MM.1S (cell line): Measurements from ENCODE around the gene LRRK1.

Experiments
- DNase-seq: peaks from one replicate; pipeline ENCODE4 v3.0.0-alpha.2; 2015
- H2AFZ ChIP-seq: fragments of 300-600 bp; sonication (generic); 2 replicates; pipeline ENCODE4 v1.6.0; 2016; ENCODE audit warnings: antibody characterized with exemption, low read length
- H3F3A ChIP-seq: fragments of 300-600 bp; sonication (generic); 2 replicates; pipeline ENCODE4 v1.6.1; 2016; ENCODE audit warnings: mild to moderate bottlenecking, antibody characterized with exemption, low read length, moderate library complexity, mixed read lengths; ENCODE audit not compliant: insufficient read depth
- H3K27ac ChIP-seq: fragments of 300-600 bp; sonication (generic); 2 replicates; pipeline ENCODE4 v1.5.1; 2016; ENCODE audit warnings: mild to moderate bottlenecking, low read length
- H3K27me3 ChIP-seq: fragments of 300-600 bp; sonication (generic); replicated peaks from 2 replicates; pipeline ENCODE4 v1.6.0; 2016; ENCODE audit warnings: low read length; ENCODE audit not compliant: insufficient read depth
- H3K36me3 ChIP-seq: fragments of 300-600 bp; sonication (generic); replicated peaks from 2 replicates; pipeline ENCODE4 v1.6.1; 2016; ENCODE audit warnings: mild to moderate bottlenecking, low read length, mixed read lengths; ENCODE audit not compliant: insufficient read depth
- H3K4me1 ChIP-seq: fragments of 300-600 bp; sonication (generic); 2 replicates; pipeline ENCODE4 v1.6.1; 2016; ENCODE audit warnings: low read length, mixed read lengths
- H3K4me2 ChIP-seq: fragments of 300-600 bp; sonication (generic); 2 replicates; pipeline ENCODE4 v1.6.0; 2016; ENCODE audit warnings: low read depth, low read length
- H3K4me3 ChIP-seq: fragments of 300-600 bp; sonication (generic); 2 replicates; pipeline ENCODE4 v1.5.1; 2016; ENCODE audit warnings: low read length, mixed read lengths
- H3K79me2 ChIP-seq: fragments of 300-600 bp; sonication (generic); 2 replicates; pipeline ENCODE4 v1.6.1; 2016; ENCODE audit warnings: mixed run types, low read length, mixed read lengths
- H3K9ac ChIP-seq: fragments of 300-600 bp; sonication (generic); 2 replicates; pipeline ENCODE4 v1.6.1; 2016; ENCODE audit warnings: low read length, mixed read lengths
- H3K9me2 ChIP-seq: fragments of 300-600 bp; sonication (generic); replicated peaks from 2 replicates; pipeline ENCODE4 v1.6.1; 2016; ENCODE audit warnings: mild to moderate bottlenecking, low read length, mixed read lengths; ENCODE audit not compliant: insufficient read depth
- H3K9me3 ChIP-seq: fragments of 300-600 bp; sonication (generic); replicated peaks from 2 replicates; pipeline ENCODE4 v1.6.1; 2016; ENCODE audit warnings: mild to moderate bottlenecking, low read length, mixed read lengths; ENCODE audit not compliant: insufficient read depth
- H4K20me1 ChIP-seq: fragments of 300-600 bp; sonication (generic); 2 replicates; pipeline ENCODE4 v1.6.1; 2016; ENCODE audit warnings: mild to moderate bottlenecking, low read length, moderate library complexity, mixed read lengths; ENCODE audit not compliant: insufficient read depth
- EZH2 ChIP-seq: fragments of 300-600 bp; sonication (generic); optimal IDR thresholded peaks from 2 replicates; pipeline ENCODE3; 2017; ENCODE audit warnings: low read depth, mild to moderate bottlenecking, antibody characterized with exemption, low read length, mixed read lengths
- EZH2phosphoT487 ChIP-seq: fragments of 300-600 bp; sonication (generic); IDR thresholded peaks from 2 replicates; pipeline ENCODE4 v1.6.1; 2018; ENCODE audit warnings: antibody characterized with exemption, low read length
- TF ChIP-seq, protein P1 (sequence below): fragments of 300-600 bp; sonication (generic); IDR thresholded peaks from 2 replicates; pipeline ENCODE4 v1.5.1; 2016; ENCODE audit warnings: antibody characterized with exemption, low read length, mixed read lengths

Gene LRRK1

DNA sequence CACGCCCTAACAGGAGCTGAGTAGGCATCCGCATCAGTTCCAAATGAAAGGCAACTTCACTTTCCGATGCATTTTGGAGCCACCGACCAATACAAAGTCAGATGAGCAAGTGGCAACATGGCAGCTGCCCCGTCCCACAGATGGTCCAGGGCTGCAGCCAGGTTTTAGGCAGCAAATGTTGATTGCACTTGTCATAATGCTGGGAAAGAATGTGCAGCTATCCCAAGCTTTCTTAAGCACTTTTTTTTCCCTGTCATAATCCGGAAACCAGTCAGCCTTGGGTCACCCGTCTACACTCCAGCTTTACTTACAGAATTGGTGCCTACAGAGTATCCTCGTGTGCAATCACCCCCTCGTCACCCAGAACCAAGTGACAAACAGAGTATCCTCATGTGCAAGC lies 185.0 kb downstream of the LRRK1 start:
- Histone ChIP-seq H3K4me3 (no peak overlapping the region), H4K20me1 (no peaks in the 10 kb centered on the region), H3F3A (no peaks in the 10 kb centered on the region), H2AFZ (no peak overlapping the region), H3K27ac (no peak overlapping the region), H3K4me2 (no peak overlapping the region), H3K4me1 (no peaks in the 10 kb centered on the region), H3K9ac (no peak overlapping the region), H3K27me3 (no peaks in the 10 kb centered on the region), H3K79me2 (no peaks in the 10 kb centered on the region), H3K9me2 (no peaks in the 10 kb centered on the region), H3K9me3 (no peaks in the 10 kb centered on the region), H3K36me3 (no peaks in the 10 kb centered on the region)
- TF ChIP-seq, protein P1, sequence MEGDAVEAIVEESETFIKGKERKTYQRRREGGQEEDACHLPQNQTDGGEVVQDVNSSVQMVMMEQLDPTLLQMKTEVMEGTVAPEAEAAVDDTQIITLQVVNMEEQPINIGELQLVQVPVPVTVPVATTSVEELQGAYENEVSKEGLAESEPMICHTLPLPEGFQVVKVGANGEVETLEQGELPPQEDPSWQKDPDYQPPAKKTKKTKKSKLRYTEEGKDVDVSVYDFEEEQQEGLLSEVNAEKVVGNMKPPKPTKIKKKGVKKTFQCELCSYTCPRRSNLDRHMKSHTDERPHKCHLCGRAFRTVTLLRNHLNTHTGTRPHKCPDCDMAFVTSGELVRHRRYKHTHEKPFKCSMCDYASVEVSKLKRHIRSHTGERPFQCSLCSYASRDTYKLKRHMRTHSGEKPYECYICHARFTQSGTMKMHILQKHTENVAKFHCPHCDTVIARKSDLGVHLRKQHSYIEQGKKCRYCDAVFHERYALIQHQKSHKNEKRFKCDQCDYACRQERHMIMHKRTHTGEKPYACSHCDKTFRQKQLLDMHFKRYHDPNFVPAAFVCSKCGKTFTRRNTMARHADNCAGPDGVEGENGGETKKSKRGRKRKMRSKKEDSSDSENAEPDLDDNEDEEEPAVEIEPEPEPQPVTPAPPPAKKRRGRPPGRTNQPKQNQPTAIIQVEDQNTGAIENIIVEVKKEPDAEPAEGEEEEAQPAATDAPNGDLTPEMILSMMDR: no peak
- no peak for TF ChIP-seq EZH2
- TF ChIP-seq EZH2phosphoT487: no peak
- DNase-seq: no peak

DNA sequence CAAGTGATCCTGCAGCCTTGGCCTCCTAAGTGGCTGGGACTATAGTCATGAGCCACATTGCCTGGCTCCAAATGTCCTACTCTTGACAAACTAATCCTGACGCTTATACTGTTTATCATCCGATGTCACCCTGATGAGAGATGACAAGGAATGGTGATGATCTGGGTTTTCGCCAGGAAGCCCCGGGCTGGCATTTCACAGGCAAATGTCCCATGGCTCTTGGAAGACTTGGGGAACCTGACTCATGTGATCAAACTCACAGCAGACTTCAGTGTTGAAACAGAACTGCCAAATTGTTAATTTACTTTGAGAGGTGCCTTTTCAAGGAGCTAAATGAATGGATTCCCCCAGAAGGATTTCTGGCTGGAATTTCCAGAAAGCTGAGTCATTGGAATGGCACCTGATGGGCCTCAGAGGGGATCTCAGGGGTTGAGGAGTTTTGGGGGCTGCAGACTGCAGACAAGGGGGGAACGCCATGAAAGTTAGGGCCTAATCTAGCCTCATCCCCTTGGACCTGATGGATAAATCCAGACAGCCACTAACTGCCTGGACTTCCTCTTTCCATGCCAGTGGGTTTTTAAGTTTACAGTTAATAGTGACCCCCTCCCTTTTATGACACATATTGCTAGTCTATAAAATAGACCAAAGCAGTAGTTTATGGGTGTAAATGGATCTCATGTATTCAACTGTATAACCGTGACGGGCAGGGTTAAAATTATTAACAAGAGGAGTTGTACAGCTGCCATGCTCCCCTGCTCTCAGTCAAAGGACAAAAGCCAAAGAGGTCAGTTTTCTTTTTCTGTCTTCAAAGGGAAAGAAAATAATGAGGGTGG lies 186.1 kb downstream of the LRRK1 start:
- Histone ChIP-seq H2AFZ (no peak overlapping the region), H3K4me2 (no peak overlapping the region), H3K9ac (no peak overlapping the region), H3K27ac (no peak overlapping the region), H3K4me1 (no peaks in the 10 kb centered on the region), H4K20me1 (no peaks in the 10 kb centered on the region), H3K4me3 (no peak overlapping the region), H3F3A (no peaks in the 10 kb centered on the region), H3K79me2 (no peaks in the 10 kb centered on the region), H3K27me3 (no peaks in the 10 kb centered on the region), H3K9me2 (no peaks in the 10 kb centered on the region), H3K9me3 (no peaks in the 10 kb centered on the region), H3K36me3 (no peaks in the 10 kb centered on the region)
- no peak for DNase-seq
- TF ChIP-seq, protein P1: no peak
- TF ChIP-seq EZH2phosphoT487 (no peak), EZH2 (no peak)

DNA sequence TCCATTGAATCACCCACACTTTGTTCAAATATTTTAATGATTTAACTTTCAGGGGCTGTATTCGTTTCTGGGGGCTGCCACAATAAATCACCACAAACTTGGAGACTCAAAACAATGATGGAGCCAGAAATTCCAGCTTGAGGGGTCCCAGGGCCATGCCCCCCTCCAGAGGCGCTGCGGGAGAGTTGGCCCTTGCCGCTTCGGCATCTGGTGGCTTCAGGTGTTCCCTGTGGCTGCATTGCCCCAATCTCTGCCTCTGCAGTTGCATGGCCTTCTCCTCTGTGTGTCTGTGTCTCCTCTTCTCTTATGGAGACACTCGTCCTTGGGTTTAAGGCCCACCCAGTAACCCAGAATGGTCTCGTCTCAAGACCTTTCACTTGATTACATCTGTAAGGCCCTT lies 187.9 kb downstream of the LRRK1 start:
- Histone ChIP-seq H3K27ac (no peak overlapping the region), H3F3A (no peaks in the 10 kb centered on the region), H3K4me1 (no peaks in the 10 kb centered on the region), H3K79me2 (no peaks in the 10 kb centered on the region), H3K4me2 (no peak overlapping the region), H4K20me1 (no peaks in the 10 kb centered on the region), H3K9ac (no peak overlapping the region), H3K4me3 (no peak overlapping the region), H3K9me2 (no peaks in the 10 kb centered on the region), H3K27me3 (no peaks in the 10 kb centered on the region), H2AFZ (no peak overlapping the region), H3K9me3 (no peaks in the 10 kb centered on the region), H3K36me3 (no peaks in the 10 kb centered on the region)
- no peak for DNase-seq
- TF ChIP-seq EZH2phosphoT487: no peak
- TF ChIP-seq EZH2: no peak
- TF ChIP-seq, protein P1: no peak
